HG02938 (cell line): ENCODE measurements around the gene GABRA5.

Source experiments
- ATAC-seq: cut with Tn5 transposase; IDR thresholded peaks from one replicate; pipeline ENCODE4 v1.9.1; 2021; ENCODE audit warnings: mild to moderate bottlenecking, moderate library complexity; ENCODE audit not compliant: unreplicated experiment

Gene GABRA5

DNA sequence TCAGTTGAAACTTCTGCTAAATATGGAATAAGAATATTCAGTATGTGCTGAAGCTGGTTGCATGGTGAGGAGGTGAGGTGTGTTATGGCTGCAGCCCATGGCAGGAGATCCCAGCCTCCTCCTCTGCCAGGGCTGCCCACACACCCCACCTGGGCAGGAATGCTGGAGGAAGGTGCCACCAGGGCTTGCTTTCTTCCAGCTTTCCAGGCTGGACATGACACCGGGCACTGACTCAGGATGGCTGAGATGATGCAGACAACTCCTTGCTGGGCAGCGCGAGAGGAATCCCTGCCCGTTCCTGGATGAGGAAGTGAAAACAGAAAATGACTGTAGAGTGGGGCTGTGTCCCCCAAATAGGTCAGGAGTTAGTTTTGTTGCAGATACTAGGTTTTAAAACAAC, 118.2 kb downstream of the GABRA5 start:
- no peak for ATAC-seq

DNA sequence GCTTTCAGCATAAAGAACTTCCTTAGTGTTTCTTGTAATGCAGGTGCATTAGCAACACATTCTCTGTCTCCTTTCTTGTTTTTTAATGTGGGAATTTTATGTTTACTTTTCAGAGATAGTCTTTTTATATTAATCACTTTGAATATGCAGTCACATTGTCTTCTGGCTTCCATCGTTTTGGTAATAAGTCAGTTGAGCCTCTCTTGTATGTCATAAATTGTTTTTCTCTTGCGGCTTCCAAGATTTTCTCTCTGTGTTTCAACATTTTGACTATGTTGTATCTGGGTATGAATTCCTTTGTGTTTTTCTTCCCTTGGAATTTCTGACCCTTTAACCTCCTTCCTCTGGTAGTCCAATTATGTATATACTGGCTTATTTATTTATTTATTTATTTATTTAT, 129.4 kb downstream of the GABRA5 start:
- no peak for ATAC-seq
